T follicular helper cell (primary cell): ENCODE data around the gene LONRF3.

Experiments used
- DNase-seq: peaks from one replicate; pipeline ENCODE4 v3.0.0-alpha.2; 2020; ENCODE audit warnings: low read depth
- total RNA-seq, 2 experiments: gene quantifications; one replicate each; lab custom pipeline; 2026; lab: John Stamatoyannopoulos, UW

LONRF3 gene
- 20.7 to 24.8 reads per million in 2 experiments for total RNA-seq

DNA sequence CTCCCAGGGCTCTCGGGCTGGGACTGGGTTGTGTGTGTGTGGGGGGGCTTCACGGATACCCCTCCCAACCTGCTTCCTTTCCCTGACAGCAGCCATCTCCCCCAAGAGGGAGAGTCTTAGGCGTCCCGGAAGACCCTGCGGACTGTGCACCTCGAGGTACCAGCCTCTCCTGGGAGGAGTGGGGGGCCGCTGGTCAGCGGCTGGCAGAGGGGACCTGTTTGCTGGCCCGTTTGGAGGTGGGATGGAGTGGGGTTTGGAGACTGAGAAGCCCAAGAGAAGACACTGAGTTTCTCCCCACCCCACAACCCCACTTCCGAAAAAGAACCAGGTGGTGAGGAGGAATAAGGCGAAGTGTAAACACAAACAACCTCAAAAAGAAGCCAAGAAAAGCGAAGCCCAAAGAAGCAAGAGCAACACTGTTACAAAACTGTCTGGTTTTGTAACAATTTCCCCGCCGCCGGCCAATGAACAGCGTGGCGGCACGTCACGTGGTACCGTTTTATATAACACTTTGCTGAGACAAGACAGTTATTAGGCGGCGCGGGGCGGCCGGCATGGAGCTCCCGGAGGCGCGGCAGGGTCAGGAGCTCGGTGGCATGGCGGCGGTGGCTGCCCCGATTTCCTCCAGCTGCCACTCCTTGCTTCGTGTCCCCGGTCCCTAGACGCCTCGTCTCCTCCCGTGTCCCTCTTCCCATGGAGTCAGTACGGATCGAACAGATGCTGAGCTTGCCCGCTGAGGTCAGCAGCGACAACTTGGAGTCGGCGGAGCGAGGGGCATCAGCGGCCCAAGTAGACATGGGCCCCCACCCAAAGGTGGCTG is at the start of gene LONRF3:
LONRF3 (plus strand) TSS at position 531 of the 820 bp plus-strand sequence; CDS start at position 694, 163 bp downstream.
- DNase-seq: peak; percentile 50

DNA sequence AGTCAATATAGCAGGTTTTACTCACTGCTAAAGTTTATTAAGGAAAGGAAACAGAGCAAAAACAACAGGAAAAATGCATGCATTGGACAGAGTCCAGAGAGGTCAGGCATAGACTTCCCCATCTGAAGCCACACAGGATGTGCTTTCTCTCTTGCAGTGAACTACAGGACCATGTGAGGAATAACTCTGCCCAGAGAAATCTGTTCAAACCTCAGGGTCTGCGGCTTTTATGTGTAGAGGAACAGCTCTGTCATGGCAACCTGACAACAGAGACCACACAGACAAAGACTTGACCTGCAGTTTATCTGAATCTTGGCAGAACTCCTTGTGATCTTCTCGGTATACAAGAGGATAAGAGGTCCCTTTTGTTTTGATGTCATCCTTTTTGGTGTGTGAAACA is 46.3 kb upstream of the LONRF3 start:
- DNase-seq: no peak

DNA sequence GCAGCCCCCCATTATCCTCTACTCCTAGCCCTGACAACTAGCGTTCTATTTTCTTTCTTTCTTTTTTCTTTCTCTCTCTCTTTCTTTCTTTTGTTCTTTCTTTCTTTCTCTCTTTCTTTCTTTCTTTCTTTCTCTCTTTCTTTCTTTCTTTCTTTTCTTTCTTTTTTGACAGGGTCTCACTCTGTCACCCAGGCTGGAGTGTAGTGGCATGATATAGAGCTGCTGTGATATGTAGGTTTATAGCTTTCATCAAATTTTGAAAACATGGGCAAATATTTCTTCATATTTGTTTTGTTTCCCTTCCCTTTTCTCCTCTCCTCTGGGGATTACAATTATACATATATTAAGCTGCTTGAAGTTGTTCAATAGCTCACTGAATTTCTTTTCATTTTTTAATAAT is 39.1 kb upstream of the LONRF3 start:
- DNase-seq: no peak

DNA sequence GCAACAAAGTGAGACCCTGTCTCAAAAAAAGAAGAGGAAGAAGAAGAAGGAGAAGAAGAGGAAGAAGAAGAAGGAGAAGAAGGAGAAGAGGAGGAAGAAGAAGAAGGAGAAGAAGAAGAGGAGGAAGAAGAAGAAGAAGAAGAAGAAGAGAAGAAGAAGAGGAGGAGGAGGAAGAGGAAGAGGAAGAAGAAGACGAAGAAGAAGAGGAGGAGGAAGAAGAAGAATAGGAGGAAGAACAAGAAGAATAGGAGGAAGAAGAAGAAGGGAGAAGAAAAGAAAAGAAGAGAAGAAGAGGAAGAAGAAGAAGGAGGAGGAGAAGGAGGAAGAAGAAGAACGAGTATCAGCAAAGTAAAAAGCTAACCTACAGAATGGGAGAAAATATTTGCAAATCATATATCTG is 33.3 kb upstream of the LONRF3 start:
- DNase-seq: no peak

DNA sequence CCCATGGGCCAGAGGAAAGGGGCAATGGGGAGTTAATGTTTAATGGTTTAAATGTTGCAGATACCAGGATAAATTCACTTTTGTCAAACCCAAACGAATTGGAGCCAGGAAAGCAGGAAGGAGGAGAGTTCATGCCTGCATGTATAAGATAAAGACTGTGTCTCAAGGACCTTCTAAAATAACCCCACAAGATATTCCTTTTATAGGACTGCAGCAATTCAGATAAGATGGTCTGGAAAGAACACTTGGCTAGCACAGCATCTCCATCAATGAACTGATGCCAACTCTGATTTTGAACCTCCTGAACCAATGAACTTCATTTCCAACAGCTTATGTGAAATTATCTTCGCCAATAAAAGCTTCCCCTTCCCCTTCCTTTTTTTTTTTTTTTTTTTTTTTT is 31.3 kb upstream of the LONRF3 start:
- DNase-seq: no peak

DNA sequence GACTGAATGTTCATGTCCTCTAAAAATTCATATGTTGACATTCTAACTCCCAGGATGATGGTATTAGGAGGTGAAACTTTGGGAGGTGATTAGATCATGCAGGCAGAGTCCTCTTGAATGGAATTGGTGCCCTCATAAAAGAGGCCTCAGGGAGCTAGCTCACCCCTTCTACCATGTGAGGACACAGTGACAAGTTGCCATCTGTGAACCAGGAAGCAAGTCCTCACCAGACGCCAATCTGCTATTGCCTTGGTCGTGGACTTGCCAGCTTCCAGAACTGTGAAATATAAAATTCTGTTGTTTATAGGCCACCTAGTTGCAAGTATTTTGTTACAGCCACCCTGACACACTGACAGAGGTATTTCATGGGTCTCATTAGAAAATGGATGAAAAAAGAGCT is 28.5 kb upstream of the LONRF3 start:
- DNase-seq: no peak

DNA sequence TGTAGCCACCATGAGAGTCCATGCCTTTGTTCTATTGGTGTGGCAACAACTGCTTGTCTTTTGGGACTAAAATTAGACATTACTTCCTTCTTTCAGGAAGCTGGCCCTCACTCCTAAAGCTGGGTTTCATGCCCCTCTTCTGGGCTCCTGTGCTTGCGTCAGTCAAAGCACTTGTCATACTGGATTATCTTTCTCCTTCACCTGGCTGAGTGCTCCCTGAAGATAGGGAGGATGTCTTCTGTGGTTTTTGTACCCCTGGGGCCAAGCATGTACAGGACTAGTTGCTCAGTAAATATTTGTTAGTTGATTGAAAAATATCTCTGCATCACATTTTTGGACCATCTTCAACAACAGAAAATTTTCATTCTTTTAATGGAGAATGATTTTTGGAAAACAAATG is 26.1 kb upstream of the LONRF3 start:
- DNase-seq: no peak

DNA sequence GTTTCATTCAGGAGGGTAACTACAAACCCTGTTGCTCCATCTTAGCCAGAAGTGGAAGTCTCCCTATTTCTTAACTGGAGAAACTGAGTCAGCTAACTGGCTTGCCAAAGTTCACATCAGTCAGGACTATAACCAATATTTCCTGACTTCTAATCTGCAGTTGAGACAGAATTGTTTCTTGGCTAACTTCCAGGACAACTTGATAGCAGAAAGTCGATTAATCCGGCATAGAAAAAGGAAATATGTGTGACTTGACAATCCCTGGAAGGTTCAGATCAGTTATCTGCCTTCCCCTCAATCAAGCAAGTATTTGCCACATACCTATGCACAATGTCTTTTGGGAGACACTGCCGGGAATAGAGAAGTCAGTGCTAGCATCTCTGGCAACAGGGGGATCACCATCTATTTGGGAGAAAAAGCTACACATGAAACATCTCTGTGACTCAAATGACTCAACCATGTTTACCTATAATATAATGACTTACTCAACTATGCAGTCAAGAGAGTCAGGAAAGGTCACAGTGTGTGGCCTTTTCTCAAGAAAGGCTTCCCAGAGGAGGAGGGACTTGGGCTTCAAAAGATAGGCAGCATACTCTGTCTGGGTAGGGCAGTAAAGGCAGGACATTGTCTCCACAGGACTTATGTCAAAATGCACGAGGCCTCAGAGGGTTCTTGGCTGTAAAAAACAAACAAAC is 12.4 kb upstream of the LONRF3 start:
- DNase-seq: no peak

DNA sequence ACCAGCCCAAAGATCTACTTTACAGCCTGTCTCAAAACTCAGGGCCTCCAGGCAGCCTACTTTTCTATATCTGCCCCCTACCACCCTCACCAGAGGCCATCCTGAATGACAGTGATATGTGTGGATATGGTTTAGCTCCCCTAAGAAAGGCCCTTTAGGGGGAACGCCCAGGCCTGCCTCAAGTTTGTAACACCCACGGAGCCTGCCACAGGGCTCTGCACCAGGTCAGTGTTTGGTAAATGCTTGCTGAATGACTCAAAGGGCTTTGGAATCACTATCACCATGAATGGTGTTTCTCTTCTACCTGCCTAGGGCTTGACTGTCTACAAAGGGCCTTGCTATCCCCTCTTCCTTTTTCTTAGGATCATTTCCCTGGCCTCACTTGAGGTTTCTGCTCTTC is 11.3 kb upstream of the LONRF3 start:
- no peak for DNase-seq

DNA sequence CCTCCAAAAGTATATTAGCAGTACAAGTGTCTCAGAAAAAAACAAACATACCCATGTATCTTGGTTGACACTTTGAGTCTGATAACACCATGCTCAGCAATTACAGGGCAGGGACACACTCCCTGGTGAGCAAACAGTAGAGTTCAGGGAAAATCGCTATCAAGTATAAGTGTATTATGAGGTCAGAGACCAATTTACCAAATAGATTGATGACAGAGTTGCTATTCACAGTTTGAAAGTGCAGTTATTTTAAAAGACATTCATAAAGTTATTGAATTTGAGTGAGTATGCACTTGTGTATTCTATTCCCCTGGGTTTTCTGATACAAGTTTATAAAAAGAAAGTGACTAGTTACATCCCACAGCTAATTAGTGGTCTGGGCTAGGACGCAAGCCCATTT is 10.2 kb upstream of the LONRF3 start:
- DNase-seq: no peak

DNA sequence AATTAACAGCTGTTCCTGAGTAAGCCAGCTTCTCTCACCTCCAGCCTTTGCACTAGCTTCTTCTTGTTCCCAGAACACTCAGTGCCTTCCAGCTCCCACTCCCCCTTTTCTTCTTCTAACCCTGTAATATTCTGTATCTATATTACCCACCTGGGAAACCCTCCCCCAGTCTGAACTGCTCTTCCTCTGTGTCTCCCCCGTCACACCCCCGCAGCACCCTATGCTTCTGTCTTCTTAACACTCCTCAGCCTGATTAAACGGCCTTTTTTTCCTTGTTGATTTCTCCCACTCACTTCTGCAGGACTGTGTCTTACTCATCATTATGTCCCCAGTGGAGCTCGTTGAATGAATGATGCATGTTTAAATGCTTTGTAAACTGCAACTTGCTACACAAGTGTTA is 9.0 kb upstream of the LONRF3 start:
- DNase-seq: no peak

DNA sequence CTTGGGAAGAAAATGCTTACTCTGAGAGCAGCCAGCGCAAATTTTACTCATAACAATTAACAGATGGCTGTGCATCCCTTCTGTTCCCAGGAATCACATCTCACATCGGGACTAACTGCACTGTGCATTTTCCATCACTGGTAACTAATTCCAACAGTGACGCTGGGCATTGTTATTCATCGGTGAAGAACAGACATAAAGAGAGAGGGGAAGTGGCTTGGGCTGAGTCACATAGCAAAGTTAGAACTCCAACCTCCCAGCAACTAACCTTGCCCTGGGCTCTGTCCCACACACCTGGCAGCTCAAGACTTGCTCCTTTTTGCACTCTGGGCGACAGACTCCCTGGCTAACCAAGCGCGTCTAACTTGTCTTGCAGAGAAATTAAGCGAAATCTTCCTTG is 6.4 kb upstream of the LONRF3 start:
- no peak for DNase-seq

DNA sequence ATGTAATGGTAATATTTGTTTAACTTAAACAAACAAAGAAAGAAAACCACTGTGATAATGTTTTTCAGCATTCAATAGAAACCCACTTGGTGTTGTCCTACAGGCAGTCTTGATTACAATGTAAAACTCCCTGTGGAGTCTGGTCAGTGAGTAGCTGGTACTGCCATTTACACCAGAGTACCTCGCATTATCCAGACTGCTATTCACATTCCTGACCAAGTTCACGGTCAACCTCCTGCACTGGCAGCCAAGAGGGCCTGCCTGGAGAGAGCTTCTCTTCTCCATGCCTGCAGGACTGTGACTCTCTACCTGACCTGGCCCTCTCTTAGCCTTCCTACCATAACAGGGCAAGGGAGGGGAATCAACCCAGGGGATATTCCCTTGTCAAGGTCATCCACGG is 2.9 kb upstream of the LONRF3 start:
- no peak for DNase-seq

DNA sequence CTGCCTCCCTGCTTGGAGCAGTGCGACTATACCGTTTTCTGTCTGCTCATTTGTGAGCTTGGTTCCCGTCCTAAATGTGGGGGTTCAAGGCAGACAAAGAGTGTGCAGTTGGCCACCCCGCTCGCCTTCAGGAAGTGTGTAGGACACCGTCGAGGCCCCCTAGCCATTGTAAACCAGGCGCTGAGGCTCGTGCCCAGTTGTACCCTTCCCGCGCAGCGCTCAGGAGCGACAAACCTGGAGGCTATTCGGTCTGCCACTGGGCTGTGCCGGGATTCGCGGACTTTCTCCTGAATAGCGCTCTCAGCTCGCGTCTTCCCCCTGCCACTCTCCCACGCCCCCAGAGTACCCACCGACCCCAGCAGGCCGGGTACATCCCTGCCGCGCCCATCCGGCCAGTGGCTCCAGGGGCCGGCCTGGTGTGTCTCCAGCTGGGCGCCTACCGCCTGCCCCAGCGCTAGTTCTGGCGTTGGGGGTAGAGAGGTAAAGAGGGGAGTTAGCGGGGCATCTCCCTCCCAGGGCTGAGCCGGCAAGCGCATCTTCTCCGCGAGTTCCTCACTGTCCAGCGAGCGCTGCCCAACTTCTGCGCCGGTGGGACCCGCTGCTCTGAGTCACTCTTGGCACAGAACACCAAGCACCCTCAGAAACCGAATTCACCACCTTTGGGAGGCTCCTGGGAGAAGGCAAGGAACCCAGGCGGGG is 880 bp upstream of the LONRF3 start:
- DNase-seq: no peak

DNA sequence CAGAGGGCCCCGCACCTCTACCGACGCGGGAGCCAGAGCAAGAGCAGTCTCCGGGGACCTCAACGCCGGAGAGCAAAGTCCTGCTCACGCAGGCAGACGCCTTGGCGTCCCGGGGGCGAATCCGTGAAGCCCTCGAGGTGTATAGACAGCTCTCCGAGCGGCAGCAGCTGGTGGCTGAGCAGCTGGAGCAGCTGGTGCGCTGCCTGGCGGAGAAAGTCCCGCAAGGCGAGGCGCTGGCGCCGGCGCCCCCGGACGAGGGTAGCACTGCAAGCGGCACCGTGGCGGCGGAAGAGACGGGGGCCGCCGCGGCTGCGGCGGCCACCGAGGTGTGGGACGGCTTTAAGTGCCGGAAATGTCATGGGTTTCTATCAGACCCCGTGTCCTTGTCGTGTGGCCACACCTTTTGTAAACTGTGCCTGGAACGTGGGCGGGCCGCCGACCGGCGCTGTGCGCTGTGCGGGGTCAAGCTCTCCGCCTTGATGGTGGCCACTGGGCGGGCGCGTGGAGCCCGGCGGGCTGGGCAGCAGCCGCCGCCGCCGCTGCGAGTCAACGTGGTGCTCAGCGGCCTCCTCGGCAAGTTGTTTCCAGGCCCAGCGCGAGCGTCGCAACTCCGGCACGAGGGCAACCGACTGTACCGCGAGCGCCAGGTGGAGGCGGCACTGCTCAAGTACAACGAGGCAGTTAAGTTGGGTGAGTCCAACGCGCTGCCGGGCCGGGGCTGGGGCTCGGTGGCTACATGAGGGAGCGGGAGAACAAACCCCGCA is 672 bp downstream of the LONRF3 start:
- DNase-seq: peak; percentile 37

DNA sequence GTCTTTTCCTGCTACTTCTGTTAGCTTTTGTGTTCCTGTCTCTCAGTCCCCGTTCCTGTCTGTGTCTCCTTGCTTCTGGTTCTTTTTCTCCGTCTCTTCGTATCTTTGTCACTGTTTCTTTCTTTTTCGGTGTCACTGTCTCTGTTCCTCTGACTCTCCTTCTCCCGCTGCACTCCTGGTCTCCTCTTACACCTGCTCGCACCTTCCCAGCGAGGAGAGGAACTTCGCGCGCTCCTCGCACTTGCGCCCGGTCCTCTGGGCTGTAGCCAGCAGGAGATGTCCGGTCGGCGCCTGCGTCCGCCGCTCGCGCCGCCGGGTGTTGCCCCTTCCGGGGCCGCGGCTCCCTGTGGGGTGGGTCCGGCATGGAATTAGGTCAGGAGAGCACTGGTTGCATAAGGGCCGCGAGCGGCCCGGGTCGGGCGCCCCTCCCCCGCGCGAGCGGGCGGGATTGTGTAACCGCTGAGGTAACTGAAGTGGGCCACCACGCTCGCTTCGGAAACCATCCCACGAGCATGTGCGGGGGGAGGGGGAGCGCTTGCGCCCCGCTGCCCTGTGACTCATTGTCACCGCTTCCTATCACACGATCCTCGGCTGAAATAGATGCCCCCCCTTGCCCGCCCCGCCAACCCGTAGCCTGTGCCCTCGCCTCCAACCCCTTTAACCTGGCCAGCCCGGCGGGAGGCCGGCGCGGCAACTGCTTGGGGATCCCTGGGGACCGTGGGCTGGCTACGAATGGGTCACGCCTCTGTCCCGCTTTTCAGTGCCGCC is 1.6 kb downstream of the LONRF3 start:
- peak; percentile 40 for DNase-seq

DNA sequence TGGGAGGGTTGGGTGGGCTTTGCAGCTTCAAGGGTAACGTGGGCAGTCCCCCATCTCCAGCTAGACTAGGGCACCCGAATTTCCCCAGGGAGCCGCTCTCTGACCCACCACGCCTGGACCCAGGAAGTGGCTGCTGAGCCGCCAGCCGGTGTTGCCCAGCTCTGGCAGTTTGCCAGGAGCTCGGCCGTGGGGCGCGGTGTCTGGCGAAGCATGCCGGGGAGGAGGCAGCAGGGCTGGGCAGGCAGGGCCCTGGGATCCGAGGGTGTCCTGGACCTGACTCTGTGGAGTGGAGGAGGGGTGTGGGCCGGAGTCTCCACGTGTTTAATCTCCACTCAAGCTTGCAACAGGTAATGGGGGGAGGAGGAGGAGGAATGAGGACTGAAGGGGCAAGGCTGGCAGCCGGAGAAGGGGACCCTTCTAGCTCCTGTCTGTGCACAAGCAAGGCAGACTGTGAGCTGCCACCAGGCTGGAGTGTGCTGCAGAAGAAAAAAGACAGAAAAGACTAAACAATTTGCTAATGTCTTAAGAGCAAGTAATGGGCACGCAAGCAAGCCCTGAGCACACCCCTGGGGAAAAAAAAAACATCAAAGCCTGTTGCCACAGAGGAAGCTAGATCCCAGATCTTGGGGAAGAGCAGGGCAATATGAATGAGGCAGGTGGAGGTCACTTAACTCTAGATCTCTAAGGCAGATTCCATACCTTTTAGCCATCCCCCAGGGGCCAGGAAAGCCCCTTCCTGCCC is 2.4 kb downstream of the LONRF3 start:
- DNase-seq: no peak

DNA sequence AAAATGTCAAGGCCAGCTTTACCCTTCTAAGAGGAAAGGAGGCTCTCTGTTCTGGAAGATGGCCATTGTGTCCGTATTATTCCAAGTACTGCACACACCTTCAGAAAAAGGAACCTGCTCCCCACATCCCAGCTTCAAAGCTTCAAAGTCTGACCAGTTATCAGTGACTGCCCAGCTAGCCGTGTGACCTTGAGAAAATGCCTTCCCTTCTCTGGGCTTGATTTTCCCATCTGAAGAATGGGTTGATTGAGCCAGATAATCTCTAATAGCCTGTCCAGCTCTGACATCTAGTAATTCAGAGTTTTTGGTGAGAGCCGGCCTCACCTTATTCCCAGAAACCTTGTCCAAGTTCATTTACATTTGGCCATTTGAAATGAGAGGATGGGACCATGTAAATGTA is 3.0 kb downstream of the LONRF3 start:
- no peak for DNase-seq

DNA sequence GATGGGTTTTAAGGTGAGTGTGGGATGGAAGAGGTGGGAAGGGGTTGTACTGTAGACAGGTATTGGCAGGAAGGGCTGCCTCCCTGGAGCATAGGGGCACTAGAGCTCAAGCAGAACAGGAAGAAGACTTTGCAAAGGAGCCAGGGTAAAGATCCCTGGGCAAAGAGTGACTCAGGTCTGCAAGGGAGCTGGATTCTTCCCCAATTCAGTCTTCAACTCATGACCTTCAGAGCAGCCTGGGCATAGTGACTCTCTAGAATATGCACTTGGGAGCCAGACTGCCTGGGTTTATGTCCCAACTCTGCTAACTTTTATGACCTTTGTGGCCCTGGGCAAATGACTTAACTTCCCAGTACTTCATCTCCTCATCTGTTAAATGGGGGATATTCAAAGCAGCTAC is 4.0 kb downstream of the LONRF3 start:
- no peak for DNase-seq

DNA sequence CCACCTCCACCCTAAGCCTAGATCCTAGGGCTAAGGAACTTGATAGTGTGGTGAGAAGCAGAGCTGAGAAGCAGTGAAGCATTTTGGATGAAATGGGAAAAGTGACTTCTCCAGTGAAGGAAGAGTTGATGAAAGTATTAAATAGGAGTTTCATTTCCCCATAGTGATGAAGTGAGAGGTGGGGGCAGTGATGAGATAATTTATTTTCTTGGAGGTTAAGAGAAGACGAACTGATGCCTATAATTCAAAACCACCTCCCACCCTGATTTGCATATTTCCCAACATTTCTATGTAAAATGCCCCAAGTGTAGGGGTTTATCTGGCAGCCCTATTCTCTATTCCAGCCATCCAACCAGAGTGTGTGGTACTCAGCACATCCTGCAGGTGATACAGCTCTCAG is 6.3 kb downstream of the LONRF3 start:
- no peak for DNase-seq

DNA sequence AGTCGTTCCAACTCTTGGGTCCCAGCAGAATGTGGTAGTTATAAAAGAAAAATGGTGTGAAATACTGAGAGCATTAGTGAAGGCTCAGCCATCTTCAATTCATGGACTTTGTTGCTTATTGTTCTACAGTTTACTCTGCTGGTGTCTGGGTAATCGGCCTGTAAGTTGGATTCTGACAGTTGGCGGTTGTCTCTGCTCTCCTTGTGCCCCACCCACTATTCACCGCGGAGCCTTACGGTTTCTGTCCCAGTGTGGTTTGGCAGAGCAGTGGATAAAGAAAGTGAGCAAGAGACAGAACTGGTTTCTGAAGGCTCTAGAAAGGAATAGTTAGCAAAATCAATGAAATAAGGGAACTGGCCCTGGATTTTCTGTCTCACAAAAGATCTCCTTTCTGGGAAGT is 9.1 kb downstream of the LONRF3 start:
- no peak for DNase-seq
